ENCODE measurements around the gene CIPC.

CIPC gene

DNA sequence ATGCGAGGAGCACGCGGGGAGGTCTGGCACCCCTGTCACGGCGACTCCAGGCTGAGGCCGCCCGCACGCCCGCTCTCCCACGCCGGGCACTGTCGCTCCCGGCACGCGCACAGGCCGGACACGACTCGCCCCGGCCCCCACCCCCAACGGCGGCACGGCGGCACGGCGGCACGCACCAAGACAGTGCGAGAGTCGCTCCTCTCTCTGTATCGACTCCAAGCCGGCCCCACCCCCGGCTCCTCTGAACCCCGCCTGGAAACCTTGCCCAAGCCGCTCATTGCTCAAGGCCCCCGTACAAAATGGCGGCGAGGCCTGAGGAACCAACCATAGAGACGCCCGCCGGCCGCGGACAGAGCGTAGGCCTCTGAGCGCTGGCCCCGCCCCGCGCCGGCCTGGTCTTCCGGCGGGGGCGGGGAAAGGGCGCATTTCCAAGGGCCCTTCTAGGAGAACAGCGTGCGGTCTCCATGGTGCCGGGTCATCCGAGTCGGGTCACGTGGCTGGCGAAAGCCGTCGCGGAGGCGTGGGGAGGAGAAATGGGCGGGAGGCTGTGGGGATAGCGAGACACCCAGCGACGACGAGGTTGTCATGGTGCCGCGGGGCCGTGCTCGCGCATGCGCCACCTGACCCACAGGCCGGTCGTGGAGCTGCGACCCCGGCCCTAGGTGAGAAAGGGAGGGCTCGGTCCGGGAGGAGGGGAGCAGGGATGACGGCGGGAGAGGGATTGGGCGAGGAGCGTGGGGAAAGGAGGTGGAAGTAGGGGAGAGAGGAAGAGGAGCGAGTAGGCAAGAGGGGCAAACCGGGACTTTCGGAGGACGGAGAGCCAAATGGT, at the start of gene CIPC:
Gene CIPC, plus strand, starts transcription at position 559 of the 829 bp plus-strand sequence. CDS start 7,451 bp downstream, outside the sequence.
- DNase-seq: peak; percentile 99

DNA sequence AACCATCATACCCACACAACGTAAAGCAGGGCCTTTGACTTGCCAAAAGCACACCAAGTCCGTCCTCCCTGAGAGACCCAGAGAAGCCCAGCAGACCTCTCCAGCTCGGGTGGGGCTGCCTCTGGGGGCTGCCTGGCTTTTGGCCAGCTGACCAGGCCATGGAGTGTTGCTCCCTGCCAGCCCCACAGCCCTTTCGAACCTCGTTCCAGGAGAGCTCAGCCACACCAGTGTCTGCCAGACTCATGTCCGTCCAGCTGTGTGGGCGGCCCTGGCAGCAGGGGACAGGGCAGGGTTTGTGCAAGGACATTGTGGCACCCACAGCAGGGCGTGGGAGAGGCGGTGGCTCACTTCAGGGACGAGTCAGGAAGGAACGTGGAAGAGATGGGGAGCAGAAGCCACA, 46.9 kb upstream of the CIPC start:
- no peak for DNase-seq

DNA sequence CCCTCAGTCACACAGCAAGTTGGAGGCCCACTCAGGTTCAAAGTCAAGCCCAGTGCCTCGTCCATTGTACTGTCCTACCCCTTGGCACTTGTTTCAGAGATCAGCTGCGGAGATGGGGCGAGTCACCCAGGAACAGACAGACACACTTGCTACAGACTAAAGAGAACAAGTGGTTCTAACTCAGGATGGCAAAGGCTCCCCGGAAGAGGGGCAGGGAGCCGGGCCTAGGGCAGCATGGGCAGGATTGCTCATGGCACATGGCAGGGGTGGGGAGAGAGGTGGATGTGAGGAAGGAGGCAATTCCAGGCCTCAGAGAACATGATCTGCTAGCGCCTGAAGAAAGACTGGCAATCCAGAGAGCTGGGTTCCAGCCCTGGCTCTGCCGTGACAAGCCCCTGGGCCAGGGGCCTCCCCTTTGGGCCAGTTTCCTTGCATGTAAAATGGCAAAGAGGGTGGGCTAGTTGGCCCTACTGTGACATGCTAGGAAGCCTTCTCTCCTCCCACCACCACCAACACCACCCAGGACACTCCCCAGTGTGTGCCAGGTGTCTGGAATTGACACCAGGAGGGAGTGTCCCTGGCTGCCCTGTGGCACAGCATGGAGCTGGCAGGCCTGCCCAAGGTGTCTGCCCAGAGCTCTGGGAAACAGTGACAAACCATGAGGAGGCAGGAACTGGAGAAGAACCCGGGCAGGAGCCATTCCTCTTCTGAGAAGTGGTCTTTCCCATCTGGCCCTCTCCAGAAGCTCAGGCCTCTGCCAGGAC, 45.6 kb upstream of the CIPC start:
- no peak for DNase-seq

GRCh38 chr14:77053046-77053841, 44.8 kb upstream of the CIPC start:
- peak; percentile 76 for DNase-seq

GRCh38 chr14:77055306-77055705, 42.8 kb upstream of the CIPC start:
- peak; percentile 47 for DNase-seq

DNA sequence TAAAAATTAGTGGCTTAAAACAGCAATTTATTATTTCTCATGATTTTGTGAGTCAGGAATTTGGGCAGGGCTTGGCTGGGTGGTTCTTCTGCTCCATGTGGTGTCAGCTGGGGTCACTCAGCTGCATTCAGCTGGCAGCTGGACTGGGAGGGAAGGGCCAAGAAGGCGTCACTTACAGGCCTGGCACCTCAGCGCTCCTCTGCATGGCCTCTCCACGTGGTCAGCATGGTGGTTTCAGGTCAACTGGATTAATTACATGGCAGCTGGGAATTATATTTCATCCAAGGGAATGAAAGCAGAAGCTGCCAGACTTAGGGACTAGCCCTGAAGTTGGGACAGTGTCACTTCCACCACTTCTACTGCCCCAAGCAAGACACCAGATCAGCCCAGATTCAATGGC, 42.1 kb upstream of the CIPC start:
- DNase-seq: no peak

GRCh38 chr14:77058117-77058516, 39.9 kb upstream of the CIPC start:
- no peak for DNase-seq

- DNase-seq: no peak
Measured at GRCh38 chr14:77058785-77059184, 39.3 kb upstream of the CIPC start.

- DNase-seq: peak; percentile 50
Measured at GRCh38 chr14:77059276-77059915, 38.7 kb upstream of the CIPC start.

GRCh38 chr14:77061630-77062257, 36.3 kb upstream of the CIPC start:
- no peak for DNase-seq

GRCh38 chr14:77062261-77062660, 35.8 kb upstream of the CIPC start:
- DNase-seq: no peak

- no peak for DNase-seq
Measured at GRCh38 chr14:77063571-77064171, 34.4 kb upstream of the CIPC start.

DNA sequence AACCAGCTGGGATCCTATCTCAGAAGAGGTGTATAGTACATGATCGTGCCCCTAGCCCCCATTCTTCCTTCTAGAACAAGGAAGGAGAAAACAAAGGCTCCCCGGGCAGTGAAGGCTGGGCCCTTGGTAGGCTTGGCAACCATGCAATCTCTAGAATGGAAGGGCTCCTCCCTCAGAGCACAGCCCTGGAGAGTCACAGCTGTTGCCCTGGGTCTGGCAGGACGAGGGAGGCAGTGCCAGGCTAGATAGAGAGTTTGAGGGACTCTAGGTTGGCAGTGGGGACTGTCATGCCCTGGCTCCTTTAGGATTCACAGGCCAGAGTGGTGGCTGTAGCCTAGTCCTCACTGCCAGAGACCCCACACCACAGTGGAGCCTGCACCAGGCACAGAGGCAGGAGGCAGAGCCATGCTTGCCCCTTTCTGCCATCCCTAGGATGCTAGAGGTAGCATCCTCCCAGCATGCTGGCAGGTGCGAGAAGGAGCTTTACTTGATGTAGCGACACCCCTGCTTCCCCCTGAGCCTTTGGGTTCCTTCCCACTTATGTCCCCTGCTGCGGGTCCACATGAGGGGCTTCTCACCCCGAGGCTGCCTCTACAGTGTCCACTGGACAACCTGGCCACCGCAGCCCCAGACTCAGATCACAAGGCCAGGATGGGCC, 33.4 kb upstream of the CIPC start:
- no peak for DNase-seq

GRCh38 chr14:77065851-77066577, 32.0 kb upstream of the CIPC start:
- DNase-seq: no peak

DNA sequence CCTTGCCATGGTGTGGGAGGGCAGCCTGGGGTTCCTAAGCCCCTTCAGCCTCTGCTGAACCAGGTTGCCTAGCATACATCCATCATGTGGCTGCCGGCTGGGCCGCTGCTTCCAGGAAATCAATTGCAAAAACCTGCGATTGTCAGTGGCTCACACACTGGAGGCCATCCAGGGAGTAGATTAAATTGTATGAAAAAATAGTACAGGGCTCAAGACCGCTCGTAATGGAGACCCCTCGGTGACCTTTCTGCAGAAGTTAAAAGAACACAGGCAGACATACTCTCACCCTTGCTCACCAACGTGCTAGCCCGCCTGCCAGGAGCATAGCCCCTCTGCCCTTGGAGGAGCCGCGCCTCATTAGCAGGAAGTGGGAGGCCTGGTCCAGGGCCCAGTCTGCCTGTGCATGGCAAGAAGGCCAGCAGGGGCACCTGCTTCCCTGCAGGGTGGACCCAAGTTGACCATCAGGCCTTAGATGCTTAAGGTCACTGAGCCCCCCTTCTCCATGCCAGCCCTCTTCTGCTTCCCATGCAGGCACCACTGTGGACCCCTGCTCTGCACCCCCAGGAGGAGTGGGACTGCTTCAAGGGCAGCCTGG, 31.4 kb upstream of the CIPC start:
- no peak for DNase-seq

DNA sequence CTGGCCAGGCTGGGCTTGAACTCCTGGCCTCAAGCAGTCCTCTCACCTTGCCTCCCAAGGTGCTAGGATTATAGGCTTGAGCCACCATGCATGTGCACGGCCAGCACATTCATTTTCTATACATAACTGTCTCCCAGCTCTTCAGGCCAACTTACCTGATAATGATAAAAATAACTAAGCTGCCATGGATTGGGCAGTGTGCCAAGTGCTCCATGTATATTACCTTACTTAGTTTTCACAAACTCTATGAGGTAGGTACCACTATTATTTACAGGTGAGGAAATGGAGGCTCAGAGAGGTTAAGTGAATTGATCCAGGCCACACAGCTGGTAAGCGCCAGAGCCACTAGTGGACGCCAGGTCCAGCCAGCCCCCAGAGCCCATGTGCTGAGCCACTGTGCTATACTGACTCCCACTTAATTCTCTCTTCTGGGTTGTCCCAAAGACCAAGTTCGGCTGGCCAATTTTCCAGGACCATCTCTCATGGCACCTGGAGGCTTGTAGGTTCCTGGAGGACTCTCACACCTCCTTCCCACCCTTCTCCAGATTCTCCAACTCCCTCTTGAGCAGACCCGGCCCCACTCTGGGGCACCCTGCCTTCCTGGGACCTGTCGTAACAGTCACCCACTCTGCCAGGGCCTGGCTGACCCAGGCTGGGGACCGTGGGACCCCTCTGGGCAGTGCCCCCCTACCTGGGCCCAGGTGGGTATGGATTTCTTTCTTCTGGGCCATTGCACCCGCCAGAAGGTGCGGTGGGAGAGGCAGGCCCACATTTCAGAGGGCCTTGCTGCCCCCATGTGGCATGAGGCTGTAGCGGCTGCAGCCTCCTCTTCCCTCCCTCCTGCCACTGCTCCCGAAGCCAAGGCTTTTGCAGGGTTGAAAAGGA, 30.2 kb upstream of the CIPC start:
- peak; percentile 61 for DNase-seq

- no peak for DNase-seq
Measured at GRCh38 chr14:77068517-77069200, 29.4 kb upstream of the CIPC start.

DNA sequence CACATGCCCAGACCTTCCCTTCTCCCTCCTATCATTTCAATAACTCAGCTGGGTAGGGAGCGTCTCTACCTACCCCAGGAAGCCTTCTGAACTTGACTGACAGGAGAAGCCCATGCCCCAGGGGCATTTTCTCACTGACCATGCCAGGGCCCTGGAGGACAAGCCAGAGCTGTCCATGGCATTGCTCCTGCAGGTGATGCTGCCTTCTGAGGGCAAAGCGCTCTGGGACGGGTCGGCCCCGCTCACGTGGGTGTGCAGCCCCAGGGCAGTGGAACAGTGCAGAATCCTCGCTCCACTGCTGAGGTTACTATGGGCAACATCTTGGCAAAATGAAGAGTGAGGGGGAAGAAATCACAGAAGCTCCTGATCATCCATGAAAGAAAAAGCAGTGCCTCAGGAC, 28.5 kb upstream of the CIPC start:
- no peak for DNase-seq
